GM19099 (cell line): ENCODE measurements around the gene RSBN1L.

Experiments used
- POLR2A ChIP-seq: IDR thresholded peaks from 3 replicates; pipeline ENCODE4 v1.6.1; 2011; ENCODE audit warnings: low read depth; ENCODE audit not compliant: insufficient read length; ENCODE audit errors: extremely low read depth

The RSBN1L gene

GRCh38 chr7:77799078-77799964 lies 103.1 kb downstream of the RSBN1L start:
- TF ChIP-seq POLR2A: no peak

GRCh38 chr7:77800158-77800557 lies 103.9 kb downstream of the RSBN1L start:
- TF ChIP-seq POLR2A: no peak

GRCh38 chr7:77800730-77801129 lies 104.5 kb downstream of the RSBN1L start:
- no peak for TF ChIP-seq POLR2A

GRCh38 chr7:77802557-77803405 lies 106.5 kb downstream of the RSBN1L start:
- TF ChIP-seq POLR2A: no peak

- TF ChIP-seq POLR2A: no peak
Observed at GRCh38 chr7:77806425-77806824, 110.2 kb downstream of the RSBN1L start.

GRCh38 chr7:77808517-77808916 lies 112.3 kb downstream of the RSBN1L start:
- TF ChIP-seq POLR2A: no peak

- no peak for TF ChIP-seq POLR2A
Observed at GRCh38 chr7:77811516-77812289, 115.4 kb downstream of the RSBN1L start.

- no peak for TF ChIP-seq POLR2A
Observed at GRCh38 chr7:77812290-77812685, 116.0 kb downstream of the RSBN1L start.

GRCh38 chr7:77813180-77813579 lies 116.9 kb downstream of the RSBN1L start:
- no peak for TF ChIP-seq POLR2A

GRCh38 chr7:77819021-77819420 lies 122.8 kb downstream of the RSBN1L start:
- no peak for TF ChIP-seq POLR2A

- TF ChIP-seq POLR2A: no peak
Observed at GRCh38 chr7:77820967-77821366, 124.7 kb downstream of the RSBN1L start.

- no peak for TF ChIP-seq POLR2A
Observed at GRCh38 chr7:77822269-77822668, 126.0 kb downstream of the RSBN1L start.

- no peak for TF ChIP-seq POLR2A
Observed at GRCh38 chr7:77823787-77824186, 127.5 kb downstream of the RSBN1L start.

GRCh38 chr7:77824636-77825035 lies 128.4 kb downstream of the RSBN1L start:
- no peak for TF ChIP-seq POLR2A

GRCh38 chr7:77825131-77825530 lies 128.9 kb downstream of the RSBN1L start:
- no peak for TF ChIP-seq POLR2A

- TF ChIP-seq POLR2A: no peak
Observed at GRCh38 chr7:77826300-77826699, 130.0 kb downstream of the RSBN1L start.

- TF ChIP-seq POLR2A: no peak
Observed at GRCh38 chr7:77827999-77828398, 131.7 kb downstream of the RSBN1L start.
